IPS-18a (cell line): Measurements from ENCODE around the gene PAXX.

ENCODE experiments used
- H3K27ac ChIP-seq: one replicate; pipeline ENCODE4 v1.5.1; 2013; ENCODE audit warnings: low read length
- H3K27me3 ChIP-seq: one replicate; pipeline ENCODE4 v1.6.1; 2013; ENCODE audit warnings: mild to moderate bottlenecking, low read length; ENCODE audit not compliant: control insufficient read depth, insufficient read depth
- H3K36me3 ChIP-seq: one replicate; pipeline ENCODE4 v1.6.1; 2013; ENCODE audit warnings: low read depth, low read length; ENCODE audit not compliant: control insufficient read depth
- H3K4me1 ChIP-seq: one replicate; pipeline ENCODE4 v1.6.1; 2013; ENCODE audit warnings: low read depth, low read length; ENCODE audit not compliant: control insufficient read depth
- H3K4me3 ChIP-seq: one replicate; pipeline ENCODE4 v1.5.1; 2013; ENCODE audit warnings: low read length
- H3K9ac ChIP-seq: one replicate; pipeline ENCODE4 v1.6.1; 2013; ENCODE audit warnings: mild to moderate bottlenecking, low read length, moderate library complexity
- H3K9me3 ChIP-seq: one replicate; pipeline ENCODE4 v1.6.1; 2013; ENCODE audit warnings: low read depth, low read length; ENCODE audit not compliant: control insufficient read depth

PAXX gene

DNA sequence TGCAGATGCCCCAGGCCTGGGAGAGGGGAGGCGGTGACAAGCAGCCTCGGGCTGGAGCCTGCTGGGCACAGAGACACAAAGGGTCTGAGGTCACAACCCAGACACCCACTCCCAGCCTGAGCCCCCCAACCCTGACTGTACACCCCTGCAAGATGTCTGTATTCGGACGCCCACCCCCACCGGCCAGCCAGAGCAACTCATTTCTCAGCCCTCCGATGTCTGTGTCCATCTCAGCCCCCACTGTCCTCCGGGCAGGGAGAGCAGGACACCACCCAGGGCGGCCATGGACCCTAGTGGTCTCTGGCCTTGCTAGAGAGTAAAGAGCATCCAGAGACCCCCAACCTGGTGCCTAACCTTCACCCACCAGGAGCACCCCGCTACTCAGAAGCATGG is 36.3 kb upstream of the PAXX start:
- H3K4me1 ChIP-seq, result no peaks in the 10 kb centered on the region
- H3K27me3 ChIP-seq, result no peaks in the 10 kb centered on the region
- no peak overlapping the region for H3K9ac ChIP-seq
- H3K27ac ChIP-seq, result no peak overlapping the region
- H3K9me3 ChIP-seq, result no peaks in the 10 kb centered on the region
- no peaks in the 10 kb centered on the region for H3K36me3 ChIP-seq
- no peak overlapping the region for H3K4me3 ChIP-seq

DNA sequence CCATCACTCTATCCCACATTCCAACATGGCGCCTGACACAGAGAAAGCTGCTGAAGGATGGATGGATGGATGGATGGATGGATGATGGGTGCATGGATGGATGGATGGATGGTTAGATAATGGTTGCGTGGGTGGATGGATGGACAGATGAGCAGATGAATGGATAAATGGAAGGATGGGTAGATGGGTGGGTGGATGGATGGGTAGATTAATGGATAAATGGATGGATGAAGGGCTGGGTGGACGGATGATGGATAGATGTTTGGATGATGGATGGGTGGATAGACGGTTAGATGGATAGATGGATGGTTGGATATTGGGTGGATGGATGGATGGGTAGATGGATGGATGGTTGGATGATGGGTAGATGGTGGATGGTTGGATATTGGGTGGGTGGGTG is 35.6 kb upstream of the PAXX start:
- Histone ChIP-seq H3K27ac (no peak overlapping the region), H3K27me3 (no peaks in the 10 kb centered on the region), H3K4me3 (no peak overlapping the region), H3K9me3 (no peaks in the 10 kb centered on the region), H3K9ac (no peak overlapping the region), H3K36me3 (no peaks in the 10 kb centered on the region), H3K4me1 (no peaks in the 10 kb centered on the region)

DNA sequence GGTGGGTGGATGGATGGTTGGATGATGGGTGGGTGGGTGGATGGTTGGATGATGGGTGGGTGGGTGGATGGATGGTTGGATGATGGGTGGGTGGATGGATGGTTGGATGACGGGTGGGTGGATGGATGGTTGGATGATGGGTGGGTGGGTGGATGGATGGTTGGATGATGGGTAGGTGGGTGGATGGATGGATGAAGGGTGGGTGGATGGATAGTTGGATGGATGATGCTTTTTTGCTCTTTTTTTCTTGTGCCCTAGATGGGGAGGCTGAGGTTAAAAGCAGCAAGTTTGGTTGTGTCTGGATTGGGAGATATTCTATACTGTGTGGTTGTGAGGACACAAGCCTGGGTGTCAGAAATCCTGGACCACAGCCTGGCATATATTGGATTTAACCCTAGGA is 34.8 kb upstream of the PAXX start:
- Histone ChIP-seq H3K27me3 (no peaks in the 10 kb centered on the region), H3K9me3 (no peaks in the 10 kb centered on the region), H3K4me1 (no peaks in the 10 kb centered on the region), H3K27ac (no peak overlapping the region), H3K36me3 (no peaks in the 10 kb centered on the region), H3K4me3 (no peak overlapping the region), H3K9ac (no peak overlapping the region)

- Histone ChIP-seq H3K4me3 (no peak overlapping the region), H3K36me3 (no peaks in the 10 kb centered on the region), H3K27me3 (no peaks in the 10 kb centered on the region), H3K9ac (no peak overlapping the region), H3K4me1 (no peaks in the 10 kb centered on the region), H3K9me3 (no peaks in the 10 kb centered on the region), H3K27ac (no peak overlapping the region)
Observed at GRCh38 chr9:136957901-136958300, 34.3 kb upstream of the PAXX start.

DNA sequence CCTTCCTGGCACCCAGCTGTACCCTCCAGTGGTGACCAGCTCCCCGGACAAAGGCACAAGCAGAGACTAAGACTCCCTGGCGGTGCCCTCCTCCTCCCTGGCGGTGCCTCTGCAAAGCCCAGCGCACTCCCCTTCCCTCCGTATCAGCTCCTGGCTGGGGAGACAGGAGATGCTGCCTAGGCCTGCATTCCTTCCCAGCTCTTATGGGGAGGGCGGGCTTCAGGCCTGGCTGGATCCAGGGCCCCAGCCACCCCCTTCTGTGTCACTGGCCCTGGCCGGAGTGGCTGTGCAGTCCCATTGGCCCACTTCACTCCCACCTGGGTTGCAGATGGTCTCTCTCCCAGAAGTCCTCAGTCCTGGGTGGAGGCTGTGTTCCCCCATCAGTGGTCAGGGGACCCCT is 33.7 kb upstream of the PAXX start:
- Histone ChIP-seq H3K36me3 (no peaks in the 10 kb centered on the region), H3K9ac (no peak overlapping the region), H3K9me3 (no peaks in the 10 kb centered on the region), H3K27me3 (no peaks in the 10 kb centered on the region), H3K4me1 (no peaks in the 10 kb centered on the region), H3K4me3 (no peak overlapping the region), H3K27ac (no peak overlapping the region)

DNA sequence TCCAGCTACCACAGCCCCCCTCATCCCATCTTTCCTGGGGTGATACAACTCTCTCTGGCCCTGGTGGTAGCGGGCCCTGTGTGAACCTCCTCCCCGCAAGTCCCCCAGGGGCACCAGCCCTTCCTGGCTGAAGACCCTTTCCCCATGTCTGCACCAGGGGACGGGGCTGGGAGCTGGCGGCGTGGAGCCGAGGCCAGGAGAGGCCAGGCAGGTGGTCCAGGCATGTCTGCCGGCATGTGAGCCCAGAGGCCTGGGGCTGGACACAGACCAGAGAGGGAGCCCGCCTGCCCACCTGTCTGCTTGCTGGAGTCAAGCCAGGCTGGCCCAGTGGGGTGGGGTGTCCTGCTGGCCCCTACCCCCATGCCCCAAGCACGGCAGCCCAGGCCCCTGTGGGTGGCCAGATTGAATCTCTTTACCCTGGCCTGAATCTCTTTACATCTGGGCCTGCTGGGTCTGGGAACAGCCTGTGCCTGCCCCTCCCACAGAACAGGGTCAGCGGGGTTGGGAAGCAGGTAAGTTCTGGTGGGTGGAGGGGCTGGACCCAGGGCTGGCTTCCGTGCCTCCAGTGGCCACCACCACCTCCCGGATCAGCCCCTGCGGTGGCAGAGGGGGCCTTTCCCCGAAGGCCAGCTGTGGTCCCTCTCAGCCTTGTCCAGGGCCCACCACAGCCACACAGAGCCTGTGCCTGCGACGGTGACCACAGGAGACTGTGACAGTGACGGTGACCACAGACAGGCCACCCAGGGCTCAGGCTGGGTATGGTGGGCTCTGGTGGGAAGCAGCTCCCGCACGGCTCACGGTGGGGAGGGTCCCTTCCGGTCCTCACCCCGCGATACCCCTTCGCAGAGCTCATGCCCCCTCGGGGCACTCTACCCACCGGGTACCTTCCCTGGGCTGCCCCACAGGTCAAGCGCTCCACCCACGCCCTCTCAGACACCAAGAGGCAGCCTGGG is 33.0 kb upstream of the PAXX start:
- Histone ChIP-seq H3K27me3 (no peaks in the 10 kb centered on the region), H3K9ac (no peak overlapping the region), H3K36me3 (no peaks in the 10 kb centered on the region), H3K4me1 (no peaks in the 10 kb centered on the region), H3K27ac (no peak overlapping the region), H3K9me3 (no peaks in the 10 kb centered on the region), H3K4me3 (no peak overlapping the region)

DNA sequence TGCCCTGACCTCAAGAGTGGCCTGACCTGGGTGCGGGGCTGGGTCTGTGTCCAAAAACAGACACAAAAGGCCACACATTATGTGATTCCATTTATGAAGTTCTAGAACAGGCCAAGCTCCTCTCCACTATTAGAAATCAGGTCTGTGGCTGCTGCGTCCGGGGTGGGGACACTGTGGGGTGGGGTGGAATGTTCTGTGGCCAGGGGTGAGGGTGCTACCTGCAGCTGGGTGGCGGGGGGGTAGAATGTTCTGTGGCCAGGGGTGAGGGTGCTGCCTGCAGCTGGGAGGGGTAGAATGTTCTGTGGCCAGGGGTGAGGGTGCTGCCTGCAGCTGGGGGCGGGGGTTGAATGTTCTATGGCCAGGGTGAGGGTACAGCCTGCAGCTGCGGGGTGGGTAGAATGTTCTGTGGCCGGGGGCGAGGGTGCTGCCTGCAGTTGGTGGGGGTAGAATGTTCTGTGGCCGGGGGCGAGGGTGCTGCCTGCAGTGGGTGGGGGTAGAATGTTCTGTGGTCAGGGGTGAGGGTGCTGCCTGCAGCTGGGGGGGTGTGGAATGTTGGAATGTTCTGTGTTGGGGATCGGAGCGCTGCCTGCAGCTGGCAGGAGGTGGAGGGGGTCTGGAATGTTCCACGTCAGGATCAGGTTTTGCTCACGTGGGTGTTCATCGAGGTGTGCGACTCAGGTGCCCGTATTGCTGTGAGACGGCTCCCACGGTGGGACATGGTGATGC is 31.8 kb upstream of the PAXX start:
- Histone ChIP-seq H3K4me1 (no peaks in the 10 kb centered on the region), H3K27ac (no peak overlapping the region), H3K9me3 (no peaks in the 10 kb centered on the region), H3K4me3 (no peak overlapping the region), H3K27me3 (no peaks in the 10 kb centered on the region), H3K9ac (no peak overlapping the region), H3K36me3 (no peaks in the 10 kb centered on the region)

DNA sequence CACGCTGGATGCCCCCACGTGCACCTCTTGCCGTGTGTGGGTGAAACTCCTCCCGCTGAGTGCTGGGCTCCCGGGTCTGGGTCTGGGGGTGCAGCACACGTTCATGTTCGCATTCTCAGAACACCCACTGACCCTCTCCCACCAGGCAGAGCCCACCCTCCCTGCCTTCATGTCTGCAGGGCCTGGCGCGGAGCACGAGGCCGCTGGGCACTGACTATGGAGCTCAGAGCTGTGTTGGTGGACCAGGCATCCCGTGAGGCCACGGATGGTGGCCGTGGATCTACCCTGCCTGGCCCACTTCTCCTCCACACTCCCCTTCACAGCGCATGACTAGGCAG is 31.3 kb upstream of the PAXX start:
- Histone ChIP-seq H3K27me3 (no peaks in the 10 kb centered on the region), H3K4me3 (no peak overlapping the region), H3K9ac (no peak overlapping the region), H3K36me3 (no peaks in the 10 kb centered on the region), H3K9me3 (no peaks in the 10 kb centered on the region), H3K27ac (no peak overlapping the region), H3K4me1 (no peaks in the 10 kb centered on the region)

GRCh38 chr9:136961279-136962065 is 30.8 kb upstream of the PAXX start:
- Histone ChIP-seq H3K9ac (no peak overlapping the region), H3K4me3 (no peak overlapping the region), H3K4me1 (no peaks in the 10 kb centered on the region), H3K27me3 (no peaks in the 10 kb centered on the region), H3K36me3 (no peaks in the 10 kb centered on the region), H3K9me3 (no peaks in the 10 kb centered on the region), H3K27ac (no peak overlapping the region)

DNA sequence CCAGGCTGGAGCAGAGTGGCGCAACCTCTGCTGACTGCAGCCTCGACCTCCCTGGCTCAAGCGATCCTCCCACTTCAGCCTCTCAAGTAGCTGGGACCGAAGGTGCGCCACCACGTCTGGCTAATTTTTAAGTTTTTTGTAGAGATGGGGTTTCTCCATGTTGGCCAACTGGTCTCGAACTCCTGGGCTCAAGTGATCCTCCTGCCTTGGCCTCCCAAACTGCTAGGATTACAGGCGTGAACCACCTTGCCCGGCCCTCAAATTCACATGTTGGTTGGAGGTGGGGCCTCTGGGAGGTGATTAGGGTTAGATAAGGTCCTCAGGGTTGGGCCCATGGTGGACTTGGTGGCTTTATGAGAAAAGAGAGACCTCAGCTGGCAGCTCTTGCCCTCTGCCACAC is 30.1 kb upstream of the PAXX start:
- no peaks in the 10 kb centered on the region for H3K4me1 ChIP-seq

GRCh38 chr9:136962701-136963248 is 29.4 kb upstream of the PAXX start:
- H3K9ac ChIP-seq, result no peak overlapping the region
- H3K27ac ChIP-seq, result no peak overlapping the region
- no peaks in the 10 kb centered on the region for H3K9me3 ChIP-seq
- no peaks in the 10 kb centered on the region for H3K36me3 ChIP-seq
- no peaks in the 10 kb centered on the region for H3K27me3 ChIP-seq
- H3K4me3 ChIP-seq, result no peak overlapping the region
- no peaks in the 10 kb centered on the region for H3K4me1 ChIP-seq

More for the DNA sequence above, 30.1 kb upstream of the PAXX start:
- H3K9ac ChIP-seq, result no peak overlapping the region
- no peaks in the 10 kb centered on the region for H3K9me3 ChIP-seq
- H3K4me3 ChIP-seq, result no peak overlapping the region
- no peaks in the 10 kb centered on the region for H3K27me3 ChIP-seq
- H3K27ac ChIP-seq, result no peak overlapping the region
- no peaks in the 10 kb centered on the region for H3K36me3 ChIP-seq
